ENCODE data around the gene LHPP. TPM values are rescaled to one million over a fixed set of nuclear protein-coding genes. Genes with fewer than 3 reads are reported as not detected.

LHPP gene, protein sequence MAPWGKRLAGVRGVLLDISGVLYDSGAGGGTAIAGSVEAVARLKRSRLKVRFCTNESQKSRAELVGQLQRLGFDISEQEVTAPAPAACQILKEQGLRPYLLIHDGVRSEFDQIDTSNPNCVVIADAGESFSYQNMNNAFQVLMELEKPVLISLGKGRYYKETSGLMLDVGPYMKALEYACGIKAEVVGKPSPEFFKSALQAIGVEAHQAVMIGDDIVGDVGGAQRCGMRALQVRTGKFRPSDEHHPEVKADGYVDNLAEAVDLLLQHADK
- 10 to 100 TPM in 1 of 2 donors, 1 to 10 TPM in 1; 7.3 to 18.9 TPM for total RNA-seq

DNA sequence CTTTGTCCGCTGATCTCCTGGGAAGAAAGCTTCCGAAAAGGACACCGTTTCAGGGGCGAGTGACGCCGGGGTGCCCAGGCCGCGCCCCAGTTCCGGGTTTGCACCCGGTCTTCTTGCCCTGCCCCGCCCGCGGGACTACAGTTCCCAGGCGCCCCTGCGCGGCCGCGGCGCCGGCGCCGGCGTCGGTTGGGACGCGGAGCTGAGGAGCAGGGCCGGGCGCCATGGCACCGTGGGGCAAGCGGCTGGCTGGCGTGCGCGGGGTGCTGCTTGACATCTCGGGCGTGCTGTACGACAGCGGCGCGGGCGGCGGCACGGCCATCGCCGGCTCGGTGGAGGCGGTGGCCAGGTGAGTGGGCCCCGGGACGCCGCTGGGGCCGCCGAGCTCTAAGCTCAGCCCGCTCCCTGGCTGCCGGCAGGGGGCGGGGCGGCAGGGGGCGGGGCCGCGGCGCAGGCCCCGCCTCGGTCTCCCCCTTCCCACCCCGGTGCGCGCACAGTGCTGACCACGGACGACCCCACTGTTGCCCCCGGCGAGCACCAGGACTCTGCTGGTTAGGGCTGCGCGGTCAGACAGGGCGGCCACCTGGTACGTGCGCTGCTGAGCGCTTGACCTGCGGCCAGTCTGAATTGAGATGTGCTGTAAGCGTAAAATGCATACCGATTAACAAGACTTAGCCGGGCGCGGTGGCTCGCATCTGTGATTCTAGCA is at the start of gene LHPP:
Gene LHPP (plus strand): TSS at position 182 of the 706 bp plus-strand sequence. CDS start 40 bp downstream, at position 222.

DNA sequence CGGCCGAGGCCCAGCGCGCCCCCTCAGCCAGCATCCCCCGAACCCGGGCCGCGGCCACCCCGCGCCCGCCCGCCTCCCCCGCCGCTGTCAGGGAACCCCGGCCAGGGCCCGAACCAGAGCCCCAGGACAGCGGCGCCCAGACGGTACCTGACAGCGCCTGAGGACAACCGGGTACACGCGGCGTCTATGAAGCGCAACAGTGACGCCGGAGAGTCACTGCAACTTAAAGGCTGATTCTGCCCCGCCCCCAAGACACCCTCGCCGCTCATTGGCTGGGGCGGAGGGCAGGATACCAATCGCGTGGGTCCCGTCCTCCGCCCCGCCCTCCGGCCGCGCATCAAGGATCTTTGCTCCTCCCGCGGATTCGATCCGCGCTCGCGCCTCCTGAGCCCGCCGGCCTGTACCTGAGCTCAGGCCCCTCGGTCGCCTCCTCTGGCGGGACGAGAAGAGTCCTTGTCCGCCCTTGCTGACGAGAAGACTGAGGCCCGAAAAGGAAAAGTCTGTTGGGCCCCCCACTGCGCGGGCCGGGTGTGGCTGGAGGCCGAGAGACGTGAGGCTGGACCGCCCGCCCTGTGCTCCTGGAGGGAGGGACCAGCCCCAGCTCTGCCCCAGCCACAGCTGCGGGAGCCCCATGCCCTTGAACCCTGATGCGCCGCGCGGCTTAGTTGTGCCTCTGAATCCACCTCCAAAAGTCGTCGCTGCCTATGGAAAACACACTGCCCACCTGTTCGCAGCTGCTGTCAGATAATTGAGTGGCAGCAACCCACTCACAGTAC is 42.7 kb upstream of the LHPP start, which contains the start of gene OAT:
Gene OAT (minus strand): TSS at position 198 of the 776 bp plus-strand sequence. CDS start 6,752 bp downstream, outside the sequence.

DNA sequence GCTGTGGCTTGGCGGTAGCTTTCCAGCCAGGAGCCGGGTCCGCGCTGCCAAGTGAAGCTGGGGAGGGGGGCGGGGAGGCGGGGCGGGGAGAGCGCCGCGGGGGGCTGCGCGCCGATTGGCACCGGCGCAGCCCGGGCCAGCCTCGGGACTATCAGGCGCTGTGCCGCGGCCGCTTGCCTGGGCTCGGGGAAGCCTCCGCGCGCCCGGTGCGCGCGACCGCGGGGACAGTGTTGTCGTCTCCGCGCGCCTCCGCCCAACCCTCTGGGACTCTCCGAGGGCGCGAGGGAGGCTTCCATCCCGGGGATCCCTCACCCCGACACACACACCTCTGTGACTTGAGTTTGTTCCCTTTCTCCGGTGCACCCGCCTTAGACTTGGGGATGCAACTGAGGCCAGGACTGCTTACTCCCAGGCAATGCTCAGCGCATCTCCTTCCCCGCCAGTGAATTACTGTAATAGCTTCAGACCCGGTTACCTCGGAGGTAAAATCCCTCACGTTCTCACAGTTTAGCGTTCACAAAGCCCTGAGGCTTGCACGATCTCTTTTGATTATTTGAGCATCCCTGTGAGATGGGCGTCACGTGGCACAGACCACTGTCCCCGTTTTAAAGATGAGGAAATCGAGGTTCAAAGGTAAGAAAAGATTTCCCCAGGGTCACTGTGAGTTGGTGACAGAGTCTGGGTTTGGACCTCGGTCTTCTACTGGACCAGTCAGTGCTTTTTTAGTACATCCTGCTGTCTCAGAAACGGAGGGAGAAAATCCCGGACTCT is 11.4 kb upstream of the LHPP start, which contains the start of gene NKX1-2:
Gene NKX1-2 (minus strand): TSS at position 24 of the 771 bp plus-strand sequence. CDS start 92 bp downstream, outside the sequence.

Other genes starting within 250 kb of the LHPP start
- 100 to 1,000 TPM; 186 to 231 TPM for gene OAT, start 42.9 kb upstream of the LHPP start, total RNA-seq
- gene NKX1-2, start 11.8 kb upstream of the LHPP start, total RNA-seq = under 1 TPM; under 0.01 TPM

All from melanocyte of skin (primary cell).